Measurements from ENCODE around the gene SOX21. TPM values are rescaled to one million over a fixed set of nuclear protein-coding genes. Genes with fewer than 3 reads are reported as not detected.
"Not testable (repeated sequence)": the region's sequence is repeated elsewhere in the genome, so short reads cannot be mapped to it uniquely, and the experiment has no call there.

The SOX21 gene
- total RNA-seq, 1 donor: 0.09 TPM

GRCh38 chr13:94739235-94739634 lies 26.9 kb upstream of the SOX21 start:
- TF ChIP-seq CTCF (IDR thresholded peaks at IDR 0.05; ENCODE audit: insufficient read depth, low read length): no peak
- H3K4me3 ChIP-seq (ENCODE audit: low read depth, low read length): no peak overlapping the region
- DNase-seq (ENCODE audit: low read depth): no peak

- no peak overlapping the region for H3K4me3 ChIP-seq (ENCODE audit: low read depth, low read length)
- no peak for DNase-seq (ENCODE audit: low read depth)
- TF ChIP-seq CTCF (IDR thresholded peaks at IDR 0.05; ENCODE audit: insufficient read depth, low read length): no peak
These were observed 18.7 kb upstream of the SOX21 start for GRCh38 chr13:94731028-94731427.

GRCh38 chr13:94729941-94730340 lies 17.6 kb upstream of the SOX21 start:
- DNase-seq (ENCODE audit: low read depth); H3K4me3 ChIP-seq (ENCODE audit: low read depth, low read length): not testable (repeated sequence)

- no peak for TF ChIP-seq CTCF (IDR thresholded peaks at IDR 0.05; ENCODE audit: insufficient read depth, low read length)
- no peak for DNase-seq (ENCODE audit: low read depth)
- H3K4me3 ChIP-seq (ENCODE audit: low read depth, low read length): no peak overlapping the region
These were observed 14.1 kb upstream of the SOX21 start for GRCh38 chr13:94726425-94726824.

GRCh38 chr13:94722609-94723345 lies 10.4 kb upstream of the SOX21 start:
- TF ChIP-seq CTCF (IDR thresholded peaks at IDR 0.05; ENCODE audit: insufficient read depth, low read length): no peak

GRCh38 chr13:94718697-94719096 lies 6.4 kb upstream of the SOX21 start:
- DNase-seq (ENCODE audit: low read depth); H3K4me3 ChIP-seq (ENCODE audit: low read depth, low read length): not testable (repeated sequence)

More at GRCh38 chr13:94722609-94723345, 10.4 kb upstream of the SOX21 start:
- H3K4me3 ChIP-seq (ENCODE audit: low read depth, low read length): no peak overlapping the region
- no peak for DNase-seq (ENCODE audit: low read depth)

GRCh38 chr13:94717916-94718315 lies 5.6 kb upstream of the SOX21 start:
- TF ChIP-seq CTCF (IDR thresholded peaks at IDR 0.05; ENCODE audit: insufficient read depth, low read length): no peak
- H3K4me3 ChIP-seq (ENCODE audit: low read depth, low read length): no peak overlapping the region
- no peak for DNase-seq (ENCODE audit: low read depth)

GRCh38 chr13:94716016-94716415 lies 3.7 kb upstream of the SOX21 start:
- no peak for DNase-seq (ENCODE audit: low read depth)
- peak; percentile 24 for TF ChIP-seq CTCF (IDR thresholded peaks at IDR 0.05; ENCODE audit: insufficient read depth, low read length)
- no peak overlapping the region for H3K4me3 ChIP-seq (ENCODE audit: low read depth, low read length)

Measured in fibroblast of the aortic adventitia (primary cell).